MCF 10A (cell line): ENCODE measurements around the gene BOD1L1. TPM values are rescaled to one million over a fixed set of nuclear protein-coding genes. Genes with fewer than 3 reads are reported as not detected.

ENCODE experiments used
- BruUV-seq: library from RNA; stranded (reverse); fragments of 400-500 nt; replicated peaks from 2 replicates; lab custom pipeline; 2021; lab: Mats Ljungman, UMichigan
- CTCF ChIA-PET: fragments of 300-600 bp; sonication (Branson Sonifier 250); formaldehyde crosslinking; extraction: SDS; loops from one replicate; lab custom pipeline; 2021; ENCODE audit warnings: antibody characterized with exemption, inconsistent platforms; lab: Yijun Ruan, JAX
- POLR2A ChIA-PET: fragments of 300-600, 350-650 bp; sonication (Branson Sonifier 250); formaldehyde crosslinking; extraction: SDS; loops from one replicate; lab custom pipeline; 2020; ENCODE audit warnings: antibody characterized with exemption, inconsistent platforms; lab: Yijun Ruan, JAX
- DNase-seq: peaks from one replicate; pipeline ENCODE4 v3.0.0-alpha.2; 2018; ENCODE audit not compliant: unreplicated experiment
- H3K27ac Mint-ChIP-seq: one replicate; pipeline ENCODE4 v1.8.0; 2022; ENCODE audit warnings: mild to moderate bottlenecking, low read depth, mixed read lengths; ENCODE audit not compliant: unreplicated experiment
- H3K27me3 Mint-ChIP-seq: one replicate; pipeline ENCODE4 v1.8.0; 2022; ENCODE audit warnings: mixed read lengths; ENCODE audit not compliant: insufficient read depth, unreplicated experiment
- H3K36me3 Mint-ChIP-seq: one replicate; pipeline ENCODE4 v1.8.0; 2022; ENCODE audit warnings: mild to moderate bottlenecking, moderate library complexity, mixed read lengths; ENCODE audit not compliant: insufficient read depth, unreplicated experiment
- H3K4me1 Mint-ChIP-seq: one replicate; pipeline ENCODE4 v1.8.0; 2022; ENCODE audit warnings: mixed read lengths; ENCODE audit not compliant: insufficient read depth, unreplicated experiment
- H3K4me3 Mint-ChIP-seq: one replicate; pipeline ENCODE4 v1.8.0; 2022; ENCODE audit warnings: mild to moderate bottlenecking, moderate library complexity, mixed read lengths; ENCODE audit not compliant: unreplicated experiment
- H3K9me3 Mint-ChIP-seq: one replicate; pipeline ENCODE4 v1.8.0; 2022; ENCODE audit warnings: mixed read lengths; ENCODE audit not compliant: unreplicated experiment
- CTCF ChIP-seq: fragments of 200-600 bp; IDR thresholded peaks from one replicate; pipeline ENCODE4 v1.8.0; 2022; ENCODE audit warnings: antibody characterized with exemption, mild to moderate bottlenecking; ENCODE audit not compliant: unreplicated experiment
- intact Hi-C: fragments of 100-400 bp; cut with micrococcal nuclease; formaldehyde crosslinking; loops from 2 replicates; pipeline ENCODE4 v1.14.1; 2022
- total RNA-seq: library from RNA; stranded (reverse); gene quantifications from 2 replicates; pipeline ENCODE4 v1.2.3, GENCODE V29; 2022

BOD1L1 gene
- total RNA-seq, 1 experiment from 2014 or later, result 46.8 TPM

GRCh38 chr4:13527192-13527980 is 100.1 kb downstream of the BOD1L1 start:
- no peak for TF ChIP-seq CTCF
- no peaks in the 10 kb centered on the region for H3K9me3 Mint-ChIP-seq
- ChIA-PET CTCF (interaction anchor here (0.6 kb wide), 1 partner anchor 950 kb away, joined by 3 read pairs; no protein-coding TSS in a partner anchor), POLR2A (no interaction called here)
- no TSS peak for BruUV-seq
- no peak for DNase-seq
- H3K36me3 Mint-ChIP-seq, result no peaks in the 10 kb centered on the region
- no peak overlapping the region for H3K27ac Mint-ChIP-seq
- intact Hi-C loops, result no loop called here
- H3K4me1 Mint-ChIP-seq, result no peaks in the 10 kb centered on the region
- H3K27me3 Mint-ChIP-seq, result no peaks in the 10 kb centered on the region
- no peak overlapping the region for H3K4me3 Mint-ChIP-seq

- no TSS peak for BruUV-seq
- CTCF ChIA-PET, result interaction anchor here (0.7 to 2.1 kb wide), 3 partner anchors 14 to 870 kb away, joined by 3 to 8 read pairs (median 3); no protein-coding TSS in a partner anchor
- H3K27me3 Mint-ChIP-seq, result no peaks in the 10 kb centered on the region
Measured at GRCh38 chr4:13526658-13527057, 100.9 kb downstream of the BOD1L1 start.

GRCh38 chr4:13525606-13526281 is 101.8 kb downstream of the BOD1L1 start:
- POLR2A ChIA-PET, result interaction anchor here (0.7 kb wide), 1 partner anchor 10 kb away, joined by 3 read pairs; no protein-coding TSS in a partner anchor
- CTCF ChIA-PET, result interaction anchor here (0.8 to 2.1 kb wide), 5 partner anchors 8 to 673 kb away, joined by 3 to 8 read pairs (median 3); no protein-coding TSS in a partner anchor
- no peak overlapping the region for H3K4me3 Mint-ChIP-seq
- H3K4me1 Mint-ChIP-seq, result no peaks in the 10 kb centered on the region
- H3K27me3 Mint-ChIP-seq, result no peaks in the 10 kb centered on the region
- DNase-seq, result no peak
- H3K9me3 Mint-ChIP-seq, result no peaks in the 10 kb centered on the region
- H3K27ac Mint-ChIP-seq, result no peak overlapping the region
- BruUV-seq, result no TSS peak
- intact Hi-C loops, result no loop called here
- H3K36me3 Mint-ChIP-seq, result no peaks in the 10 kb centered on the region
- TF ChIP-seq CTCF, result no peak

More at GRCh38 chr4:13526658-13527057, 100.9 kb downstream of the BOD1L1 start:
- no peaks in the 10 kb centered on the region for H3K4me1 Mint-ChIP-seq
- no peak overlapping the region for H3K4me3 Mint-ChIP-seq
- H3K36me3 Mint-ChIP-seq, result no peaks in the 10 kb centered on the region
- no peak for DNase-seq
- intact Hi-C loops, result no loop called here
- no peaks in the 10 kb centered on the region for H3K9me3 Mint-ChIP-seq
- POLR2A ChIA-PET, result no interaction called here
- no peak overlapping the region for H3K27ac Mint-ChIP-seq
- no peak for TF ChIP-seq CTCF
